DMS 273 treated with DMSO at 0.1 percent for 48 hours (cell line): ENCODE measurements around the gene S100A1.
"Not testable (repeated sequence)": the region's sequence is repeated elsewhere in the genome, so short reads cannot be mapped to it uniquely, and the experiment has no call there.

Experiments
- DNase-seq: peaks from one replicate; lab custom pipeline; 2025; lab: John Stamatoyannopoulos, UW

Gene S100A1

GRCh38 chr1:153627715-153628626, at the start of gene S100A1:
Gene S100A1 (plus strand): TSS chr1:153628434. CDS start chr1:153630522, 2,088 bp downstream.
- peak; percentile 59 for DNase-seq

- no peak for DNase-seq
Measured at GRCh38 chr1:153578490-153578889, 49.7 kb upstream of the S100A1 start.

DNA sequence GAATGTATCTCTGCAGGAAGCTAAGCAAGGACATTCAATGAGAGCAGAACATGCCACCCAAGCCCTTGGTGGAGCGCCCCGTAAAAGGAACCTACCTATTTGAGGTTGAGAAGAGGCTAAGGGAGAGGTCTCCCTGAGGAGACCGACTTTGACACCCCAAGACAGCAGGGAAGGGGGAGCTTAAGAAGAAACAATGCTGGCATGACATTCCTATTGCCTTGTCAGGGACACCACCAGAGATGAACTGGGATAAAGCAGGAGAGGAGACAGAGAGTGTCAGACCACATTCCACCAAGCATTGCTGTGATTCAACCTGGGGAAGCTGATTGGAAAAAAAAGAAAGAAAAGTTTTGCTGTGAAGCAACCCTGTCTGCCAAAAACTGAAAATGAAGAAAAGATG, 49.3 kb upstream of the S100A1 start:
- DNase-seq = no peak

DNA sequence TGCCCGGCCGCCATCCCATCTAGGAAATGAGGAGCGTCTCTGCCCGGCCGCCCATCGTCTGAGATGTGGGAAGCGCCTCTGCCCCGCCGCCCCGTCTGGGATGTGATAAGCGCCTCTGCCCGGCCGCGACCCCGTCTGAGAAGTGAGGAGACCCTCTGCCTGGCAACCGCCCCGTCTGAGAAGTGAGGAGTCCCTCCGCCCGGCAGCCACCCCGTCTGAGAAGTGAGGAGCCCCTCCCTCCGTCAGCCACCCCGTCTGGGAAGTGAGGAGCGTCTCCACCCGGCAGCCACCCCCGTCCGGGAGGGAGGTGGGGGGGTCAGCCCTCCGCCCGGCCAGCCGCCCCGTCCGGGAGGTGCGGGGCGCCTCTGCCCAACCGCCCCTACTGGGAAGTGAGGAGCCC, 45.4 kb upstream of the S100A1 start:
- not testable (repeated sequence) for DNase-seq

- DNase-seq = not testable (repeated sequence)
Measured at GRCh38 chr1:153583514-153583913, 44.7 kb upstream of the S100A1 start.

DNA sequence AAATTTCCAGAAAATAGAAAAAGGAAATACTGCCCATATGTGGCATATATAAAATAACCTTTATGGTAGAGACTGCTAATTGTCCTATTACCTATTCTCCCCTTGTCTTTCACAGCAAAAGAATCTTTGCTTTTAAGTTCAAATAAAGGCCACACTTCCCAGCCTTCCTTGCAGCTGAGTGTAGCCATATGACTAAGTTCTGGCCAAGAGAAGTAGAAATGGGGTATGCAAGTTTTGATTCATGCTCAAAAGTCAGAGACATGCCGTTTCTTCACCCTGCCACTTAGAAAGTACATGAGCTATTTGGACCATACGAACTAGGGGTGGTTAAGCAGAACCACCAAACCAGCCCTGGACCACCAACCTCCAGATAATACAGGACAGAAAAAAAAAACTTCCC, 44.3 kb upstream of the S100A1 start:
- no peak for DNase-seq

- DNase-seq = no peak
Measured at GRCh38 chr1:153585006-153585405, 43.2 kb upstream of the S100A1 start.

DNA sequence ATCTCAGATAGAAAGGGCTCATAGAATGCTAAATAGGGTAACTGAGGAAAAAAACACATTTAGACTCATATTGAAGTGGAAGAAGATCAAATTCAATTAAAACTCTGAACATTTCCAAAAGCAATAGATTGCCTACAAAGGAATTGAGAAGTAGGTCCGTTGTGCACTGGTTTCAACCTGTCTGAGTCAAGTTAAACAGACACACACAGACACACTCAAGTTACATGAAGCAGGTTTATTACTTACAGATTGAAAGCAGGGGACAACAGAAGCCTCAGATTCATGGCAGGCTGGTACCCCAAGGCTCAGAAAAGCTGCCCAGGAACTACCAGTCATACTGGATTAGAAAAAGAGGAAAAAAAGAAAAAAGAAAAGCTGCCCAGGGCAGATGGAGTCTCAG, 41.9 kb upstream of the S100A1 start:
- DNase-seq = no peak

DNA sequence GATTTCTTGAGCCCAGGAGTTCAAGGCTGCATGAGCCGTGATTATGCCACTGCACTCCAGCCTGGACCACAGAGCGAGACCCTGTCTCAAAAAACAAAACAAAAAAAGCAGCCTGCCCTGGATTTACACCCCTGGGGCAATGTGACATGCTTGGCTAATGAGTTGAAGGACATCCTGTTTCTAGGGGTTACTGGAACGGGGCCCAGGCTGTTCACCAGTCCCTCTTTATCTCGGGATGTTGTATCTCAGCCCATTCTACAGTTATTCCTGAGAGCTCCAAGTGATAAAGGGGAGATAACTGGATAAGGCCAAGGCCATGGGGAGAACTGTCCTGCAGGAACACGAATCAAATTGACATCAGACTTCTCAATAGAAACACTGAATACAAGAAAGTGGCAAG, 40.9 kb upstream of the S100A1 start:
- DNase-seq = no peak

GRCh38 chr1:153588033-153588432, 40.2 kb upstream of the S100A1 start:
- DNase-seq = not testable (repeated sequence)

DNA sequence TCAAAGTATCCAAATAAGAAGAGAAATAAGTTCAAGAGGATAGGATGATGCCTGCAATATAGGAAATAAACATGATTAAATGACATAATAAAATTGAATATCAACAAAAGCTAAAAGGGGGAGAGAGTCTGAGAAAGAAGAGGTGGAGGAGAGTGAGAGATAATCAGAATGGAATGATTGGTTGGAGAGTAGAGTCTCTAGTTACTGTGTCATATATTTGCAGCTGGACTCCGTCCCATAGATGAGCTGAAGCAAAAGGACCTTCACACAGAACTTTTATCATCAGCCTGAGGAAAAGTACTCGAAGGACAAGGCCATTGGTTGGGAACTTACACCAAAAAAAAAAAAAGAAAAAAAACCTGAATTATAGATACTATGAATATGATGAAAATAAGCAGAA, 39.8 kb upstream of the S100A1 start:
- DNase-seq = no peak

- no peak for DNase-seq
Measured at GRCh38 chr1:153592748-153593147, 35.5 kb upstream of the S100A1 start.

DNA sequence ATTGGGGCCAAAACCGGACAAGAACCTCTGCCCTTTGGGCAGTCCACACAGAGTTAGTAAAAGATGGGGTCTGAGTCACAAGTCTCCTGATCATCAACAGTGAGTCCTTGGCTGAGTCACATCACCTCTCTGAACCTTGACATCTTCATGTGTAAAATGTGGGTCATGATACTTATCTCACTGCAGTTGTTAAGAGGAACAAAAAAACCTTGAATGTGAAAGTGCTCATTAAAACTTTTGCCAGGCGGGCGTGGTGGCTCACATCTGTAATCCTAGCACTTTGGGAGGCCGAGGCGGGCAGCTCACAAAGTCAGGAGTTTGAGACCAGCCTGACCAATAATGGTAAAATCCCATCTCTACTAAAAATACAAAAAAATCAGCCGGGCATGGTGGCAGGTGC, 31.0 kb upstream of the S100A1 start:
- no peak for DNase-seq

DNA sequence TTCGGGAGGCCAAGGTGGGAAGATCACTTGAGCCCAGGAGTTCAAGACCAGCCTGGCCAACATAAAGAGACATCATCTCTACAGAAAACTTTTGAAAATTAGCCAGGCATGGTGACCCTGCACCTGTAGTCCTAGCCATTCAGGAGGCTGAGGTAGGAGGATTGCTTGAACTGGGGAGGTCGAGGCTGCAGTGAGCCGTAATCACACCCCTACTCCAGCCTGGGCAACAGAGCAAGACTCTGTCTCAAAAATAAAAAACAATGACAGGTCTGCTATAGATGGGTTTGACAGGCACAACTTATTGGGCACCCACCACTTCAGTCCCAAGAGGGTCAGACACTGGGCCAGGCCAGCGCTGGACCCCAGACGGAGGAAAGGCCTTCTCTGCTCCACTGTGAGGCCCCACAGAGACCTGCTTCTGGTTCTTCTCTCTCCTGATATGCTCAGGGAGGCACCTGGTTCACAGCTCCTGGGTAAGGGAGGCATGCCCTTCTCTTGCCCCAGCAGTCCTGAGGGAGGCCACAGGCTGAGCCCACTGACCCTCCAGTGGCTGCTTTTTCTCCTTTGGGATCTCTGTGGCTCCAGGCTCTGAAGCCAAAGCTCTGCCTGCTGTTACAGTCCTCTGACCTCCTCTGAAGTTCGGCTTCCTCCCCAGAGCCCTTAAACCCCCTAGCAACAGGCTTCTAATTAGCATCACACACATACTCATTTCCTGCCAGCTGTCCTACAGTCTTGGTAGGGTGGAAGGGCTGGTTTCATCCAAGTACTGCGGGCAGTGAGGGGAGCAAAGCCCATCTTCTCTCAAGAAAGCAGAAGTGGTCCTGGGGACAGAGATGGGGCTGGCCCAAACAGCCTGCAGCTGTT, 29.7 kb upstream of the S100A1 start:
- peak; percentile 90 for DNase-seq

DNA sequence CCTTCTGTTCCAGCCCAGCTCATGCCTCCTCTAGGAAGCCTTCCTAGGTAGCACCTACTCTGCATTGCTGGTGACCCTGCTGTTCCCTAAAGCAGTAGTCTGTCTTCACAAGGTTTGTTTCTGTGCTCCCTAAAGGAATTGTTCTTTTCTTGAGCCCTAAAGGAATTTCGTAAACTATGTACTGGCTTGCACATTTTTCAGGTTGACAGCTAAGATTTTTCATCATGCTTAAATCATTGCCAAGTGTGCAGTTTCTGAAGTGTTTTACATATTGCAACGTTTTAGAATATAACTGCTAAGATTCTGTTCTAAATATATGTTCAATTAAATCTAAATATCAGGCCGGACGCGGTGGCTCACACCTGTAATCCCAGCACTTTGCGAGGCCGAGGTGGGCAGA, 28.4 kb upstream of the S100A1 start:
- no peak for DNase-seq

DNA sequence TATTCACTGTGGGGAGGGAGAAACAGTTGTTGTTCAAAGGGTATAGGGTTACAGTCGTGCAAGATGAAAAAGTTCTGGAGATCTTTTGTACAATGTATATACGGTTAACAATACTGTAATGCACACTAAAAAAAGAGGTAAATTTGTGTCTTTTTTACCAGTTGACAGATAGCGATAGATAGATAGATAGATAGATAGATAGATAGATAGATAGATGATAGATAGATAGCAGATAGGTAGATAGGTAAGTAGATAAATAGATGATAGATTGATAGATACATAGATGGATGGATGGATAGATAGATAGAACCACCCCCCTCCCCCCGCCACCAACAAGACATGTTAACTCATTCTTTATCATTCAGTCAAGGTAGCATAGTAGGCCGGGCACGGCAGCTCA, 25.5 kb upstream of the S100A1 start:
- DNase-seq = no peak

DNA sequence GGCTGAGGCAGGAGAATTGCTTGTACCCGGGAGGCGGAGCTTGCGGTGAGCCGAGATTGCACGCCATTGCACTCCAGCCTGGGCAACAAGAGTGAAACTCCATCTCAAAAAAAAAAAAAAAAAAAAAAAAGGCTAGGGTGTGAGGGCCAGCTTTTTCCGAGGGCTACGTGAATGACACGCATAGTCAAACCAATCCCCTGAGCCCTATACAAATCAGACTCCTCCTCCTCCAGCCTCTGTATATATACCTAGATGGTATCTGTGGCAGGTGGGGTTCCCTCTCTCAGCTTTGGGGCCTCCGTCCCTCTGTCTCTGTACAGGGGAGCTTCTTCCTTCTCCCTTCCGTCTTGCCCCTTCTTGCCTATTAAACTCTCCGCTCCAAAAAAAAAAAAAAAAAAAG, 22.0 kb upstream of the S100A1 start:
- no peak for DNase-seq

GRCh38 chr1:153607381-153607780, 20.9 kb upstream of the S100A1 start:
- no peak for DNase-seq

DNA sequence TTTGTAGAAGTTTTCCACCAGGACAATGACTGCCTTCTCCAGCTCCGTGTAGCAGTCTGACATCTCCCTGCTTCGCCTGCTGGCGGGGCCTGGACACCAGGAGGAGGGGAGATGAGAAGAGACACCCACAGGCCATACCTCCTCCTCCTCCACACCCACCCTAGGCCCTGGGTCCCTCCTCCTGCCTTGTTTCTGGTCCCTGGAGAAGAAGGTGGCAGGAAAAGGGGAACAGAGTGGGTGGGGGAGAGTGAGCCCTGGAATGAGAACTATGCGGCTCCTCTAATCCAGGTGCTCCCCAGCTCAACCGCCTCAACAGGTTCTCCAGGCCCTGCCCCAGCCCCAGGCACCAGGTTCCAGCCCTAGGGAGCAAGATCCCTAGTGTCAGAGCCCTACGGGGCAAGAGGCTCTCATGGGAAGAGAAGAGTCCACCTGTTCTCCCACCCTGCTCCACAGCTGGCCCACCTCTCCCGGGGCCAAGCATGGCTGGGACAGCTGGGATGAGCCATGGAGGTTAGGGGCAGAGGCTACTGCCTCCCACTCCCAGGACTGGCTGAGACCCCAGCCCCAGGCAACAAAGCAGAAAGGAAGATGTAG, 20.0 kb upstream of the S100A1 start:
- DNase-seq = no peak

DNA sequence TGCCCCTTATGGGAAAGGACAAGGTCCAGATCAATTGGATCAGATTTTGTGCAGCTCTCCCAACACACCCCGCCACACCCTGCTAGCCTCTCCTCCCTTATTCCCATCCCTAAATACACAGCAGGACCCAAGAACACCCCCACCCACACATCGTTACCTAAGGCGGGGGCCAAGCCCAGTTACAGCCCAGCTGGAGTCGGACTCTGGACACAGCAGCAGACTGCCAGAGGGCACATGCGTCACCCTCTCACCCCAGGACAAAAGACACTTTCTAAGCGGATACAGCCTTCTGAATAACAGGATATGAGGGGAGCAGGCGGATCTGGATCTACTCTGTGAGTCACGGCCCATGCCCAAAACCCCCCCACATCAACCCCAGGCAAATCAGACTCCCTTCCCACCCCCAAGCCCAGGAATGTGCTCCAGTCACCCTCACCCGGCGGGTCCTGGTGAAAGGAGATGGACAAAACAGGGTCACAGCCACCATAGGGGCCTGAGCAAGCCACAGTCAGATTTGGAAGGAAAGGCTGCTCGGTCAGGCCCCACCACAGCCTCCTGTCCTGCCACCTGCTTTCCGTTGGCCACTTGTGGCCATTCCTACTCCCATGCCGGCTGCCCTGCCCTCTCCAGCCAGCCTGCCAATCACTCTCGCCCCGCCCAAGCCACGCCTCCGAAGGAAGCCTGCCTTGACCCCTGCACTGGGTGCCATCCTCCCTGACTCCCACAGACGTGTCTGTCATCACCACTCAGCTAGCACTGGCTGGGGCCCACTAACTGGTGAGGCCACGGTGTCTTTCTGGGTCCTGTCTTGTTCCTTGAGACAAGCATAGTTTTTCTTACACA, 19.3 kb upstream of the S100A1 start:
- DNase-seq = no peak

DNA sequence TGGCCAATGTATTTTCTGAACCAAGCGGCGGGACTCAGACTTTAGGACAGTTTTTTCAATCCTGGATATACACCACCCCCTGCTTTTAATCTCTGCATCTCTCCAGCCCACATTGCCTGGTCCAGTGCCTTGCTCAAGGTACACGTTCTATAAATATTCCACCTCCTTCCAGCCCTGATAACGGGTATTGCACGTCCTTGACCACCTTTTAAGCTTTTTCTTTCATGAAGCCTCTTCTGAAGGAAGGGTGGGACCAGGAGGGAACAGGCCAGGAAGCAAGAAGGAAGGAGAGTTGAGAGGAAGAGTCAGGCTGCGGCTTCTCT, 18.7 kb upstream of the S100A1 start:
- DNase-seq = no peak

DNA sequence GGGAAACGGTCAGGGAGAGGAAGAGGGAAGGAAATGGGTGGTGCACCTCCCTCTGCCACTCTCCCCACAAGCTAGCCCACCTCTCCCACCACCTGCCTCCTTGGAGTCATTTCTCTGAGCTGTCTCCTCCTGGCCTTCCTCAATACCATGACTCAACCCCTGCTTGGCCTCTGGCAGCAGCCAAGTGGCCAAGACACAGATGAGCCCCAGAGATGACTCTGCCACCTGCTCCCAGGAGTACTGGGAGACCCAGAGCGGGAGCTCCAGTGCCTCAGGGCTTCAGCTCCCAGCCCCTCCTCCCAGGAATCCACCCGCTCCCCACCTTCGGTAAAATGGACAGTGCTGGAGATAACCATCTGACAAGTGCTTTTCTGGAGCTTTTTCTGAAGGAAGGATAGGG, 17.9 kb upstream of the S100A1 start:
- DNase-seq = no peak
